ENCODE results near the gene PROCA1. TPM values are rescaled to one million over a fixed set of nuclear protein-coding genes. Genes with fewer than 3 reads are reported as not detected.

PROCA1 gene
- total and polyA plus RNA-seq, 2 of the 8 experiments (the other 6 are each of a cell fraction or from before 2014, with no cell fraction given) = 21.2 to 26.3 TPM

DNA sequence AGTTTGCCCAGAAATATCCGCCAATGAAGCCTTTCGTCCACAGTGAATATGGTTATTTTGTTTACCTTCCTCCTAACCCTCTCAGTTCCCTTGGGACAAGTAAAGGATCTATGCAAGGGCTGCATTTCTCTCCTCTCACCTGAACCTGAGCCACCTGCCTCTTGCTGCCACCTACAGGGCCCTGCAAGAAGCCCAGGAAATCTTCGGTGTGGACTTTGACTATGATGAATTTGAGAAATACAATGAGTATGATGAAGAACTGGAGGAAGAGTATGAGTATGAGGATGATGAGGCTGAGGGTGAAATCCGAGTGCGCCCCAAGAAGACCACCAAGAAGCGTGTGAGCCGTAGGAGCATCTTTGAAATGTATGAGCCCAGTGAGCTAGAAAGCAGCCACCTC lies 35.7 kb downstream of the PROCA1 start:
- TF ChIP-seq BCL11A (IDR thresholded peaks at IDR 0.05; ENCODE audit: low read depth in 2 of 2, low read length in 2 of 2) (no peak), RAD21 (IDR thresholded peaks at IDR 0.05 in 1 of 2, conservative IDR thresholded peaks at IDR 0.05 in 1 of 2; ENCODE audit: low read depth in 2 of 2, low read length in 2 of 2) (peak; percentile 21 to 43; a peak in 3 of 4 replicates)
- TF ChIP-seq, protein P1, sequence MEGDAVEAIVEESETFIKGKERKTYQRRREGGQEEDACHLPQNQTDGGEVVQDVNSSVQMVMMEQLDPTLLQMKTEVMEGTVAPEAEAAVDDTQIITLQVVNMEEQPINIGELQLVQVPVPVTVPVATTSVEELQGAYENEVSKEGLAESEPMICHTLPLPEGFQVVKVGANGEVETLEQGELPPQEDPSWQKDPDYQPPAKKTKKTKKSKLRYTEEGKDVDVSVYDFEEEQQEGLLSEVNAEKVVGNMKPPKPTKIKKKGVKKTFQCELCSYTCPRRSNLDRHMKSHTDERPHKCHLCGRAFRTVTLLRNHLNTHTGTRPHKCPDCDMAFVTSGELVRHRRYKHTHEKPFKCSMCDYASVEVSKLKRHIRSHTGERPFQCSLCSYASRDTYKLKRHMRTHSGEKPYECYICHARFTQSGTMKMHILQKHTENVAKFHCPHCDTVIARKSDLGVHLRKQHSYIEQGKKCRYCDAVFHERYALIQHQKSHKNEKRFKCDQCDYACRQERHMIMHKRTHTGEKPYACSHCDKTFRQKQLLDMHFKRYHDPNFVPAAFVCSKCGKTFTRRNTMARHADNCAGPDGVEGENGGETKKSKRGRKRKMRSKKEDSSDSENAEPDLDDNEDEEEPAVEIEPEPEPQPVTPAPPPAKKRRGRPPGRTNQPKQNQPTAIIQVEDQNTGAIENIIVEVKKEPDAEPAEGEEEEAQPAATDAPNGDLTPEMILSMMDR (IDR thresholded peaks at IDR 0.05; ENCODE audit: control extremely low read depth in 1 of 3, insufficient read depth in 1 of 3, low read depth in 1 of 3, low read length in 3 of 3) = peak; percentile 34 to 38 (median 35)
- Histone ChIP-seq H3K56ac (replicated peaks; ENCODE audit: insufficient read length, low read depth, low read length) (no peak overlapping the region), H2BK15ac (ENCODE audit: low read length) (no peak overlapping the region), H3K4ac (replicated peaks; ENCODE audit: insufficient read length, low read depth, low read length) (no peak overlapping the region), H3K18ac (ENCODE audit: extremely low read depth, low read length) (no peak overlapping the region), H3K23ac (ENCODE audit: insufficient read length) (no peak overlapping the region), H2BK20ac (ENCODE audit: low read length) (no peak overlapping the region), H4K5ac (ENCODE audit: insufficient read length, low read depth, low read length) (no peak overlapping the region), H4K20me1 (replicated peaks in 1 of 2; ENCODE audit: control insufficient read depth in 1 of 2, insufficient read depth in 2 of 2, low read length in 2 of 2) (peaks cover 0 to 2% of the 10 kb centered on the region in 2 experiments), H3K79me1 (ENCODE audit: low read depth, low read length) (no peaks in the 10 kb centered on the region), H3K4me1 (replicated peaks in 1 of 4; ENCODE audit: control insufficient read depth in 3 of 4, insufficient read depth in 4 of 4, low read length in 3 of 4) (no peaks in the 10 kb centered on the region), H3K27me3 (replicated peaks in 1 of 4; ENCODE audit: control insufficient read depth in 3 of 4, extremely low read depth in 1 of 4, insufficient read depth in 3 of 4, low read length in 3 of 4) (no peaks in the 10 kb centered on the region), H3K27ac (ENCODE audit: low read depth, low read length) (no peak overlapping the region), H4K91ac (replicated peaks; ENCODE audit: insufficient read length, low read length) (no peak overlapping the region), H4K8ac (ENCODE audit: extremely low read depth, insufficient read depth, low read length) (peak overlapping the region; percentile 16; the same call in 1 of the 2 replicates), H3K23me2 (ENCODE audit: low read depth, low read length) (no peaks in the 10 kb centered on the region), H2BK5ac (ENCODE audit: low read depth, low read length) (no peak overlapping the region), H2AFZ (ENCODE audit: low read length) (no peak overlapping the region), H3K14ac (ENCODE audit: insufficient read length) (no peak overlapping the region), H3K4me2 (ENCODE audit: insufficient read depth in 1 of 2, low read depth in 2 of 2, low read length in 2 of 2) (no peak overlapping the region), H3K4me3 (ENCODE audit: extremely low read depth in 1 of 4, insufficient read depth in 2 of 4, low read depth in 3 of 4, low read length in 4 of 4) (no peak overlapping the region), H2BK12ac (ENCODE audit: low read depth, low read length) (no peak overlapping the region), H3K9ac (replicated peaks in 1 of 4; ENCODE audit: extremely low read depth in 1 of 4, low read depth in 3 of 4, low read length in 3 of 4) (no peak overlapping the region), H3K9me3 (ENCODE audit: insufficient read depth in 2 of 2, low read depth in 1 of 2, low read length in 1 of 2) (no peaks in the 10 kb centered on the region), H3K79me2 (ENCODE audit: control insufficient read depth in 1 of 2, insufficient read depth in 2 of 2, low read length in 2 of 2) (no peaks in the 10 kb centered on the region), H2BK120ac (replicated peaks; ENCODE audit: low read depth, low read length) (no peak overlapping the region), H3K36me3 (ENCODE audit: control insufficient read depth in 2 of 4, insufficient read depth in 4 of 4, low read length in 3 of 4) (peaks cover 48 to 86% (median 79%) of the 10 kb centered on the region in 4 experiments), H2AK5ac (ENCODE audit: low read depth, low read length) (no peak overlapping the region)
- FAIRE-seq (no peak), DNase-seq (ENCODE audit: low read depth in 1 of 2, low spot score in 2 of 2) (no peak)
- CTCF ChIA-PET (ENCODE audit: partially characterized antibody) = interaction anchor here (0.8 to 5.3 kb wide), 14 partner anchors 10 to 196 kb away, joined by 3 to 54 read pairs (median 4); partner anchors contain the start of gene BLTP2
- WGBS, 2 experiments (ENCODE audit: extremely low coverage in 1 of 2, insufficient coverage in 1 of 2, insufficient read length in 1 of 2, insufficient replicate concordance in 2 of 2, low coverage in 1 of 2, low lambda C conversion rate in 2 of 2, missing lambda C conversion rate in 1 of 2) = 91% methylated on average over 7 of the region's 7 CpGs; no CpG with 5 or more reads in 1 of the 2 experiments
- POLR2A ChIA-PET (ENCODE audit: partially characterized antibody) = interaction anchor here (0.9 to 6.5 kb wide), 10 partner anchors 13 to 99 kb away, joined by 3 to 35 read pairs (median 7); partner anchors contain the start of genes ALDOC, SDF2 and SUPT6H
